IMR-90 (cell line): ENCODE results near the gene SELENOV.

ENCODE experiments used
- CEBPB ChIP-seq: IDR thresholded peaks from 2 replicates; pipeline ENCODE4 v1.6.1; 2012; ENCODE audit warnings: low read depth, low read length, improper control_type of control experiment
- CTCF ChIP-seq: conservative IDR thresholded peaks from 2 replicates; pipeline ENCODE4 v1.5.1; 2012; ENCODE audit warnings: mild to moderate bottlenecking, low read depth, low read length, improper control_type of control experiment
- MAFK ChIP-seq: IDR thresholded peaks from 2 replicates; pipeline ENCODE4 v1.6.1; 2012; ENCODE audit warnings: low read depth, low read length, improper control_type of control experiment
- MAZ ChIP-seq: IDR thresholded peaks from 2 replicates; pipeline ENCODE4 v1.6.1; 2012; ENCODE audit warnings: low read depth, mild to moderate bottlenecking, low read length, improper control_type of control experiment, moderate library complexity, borderline replicate concordance
- MXI1 ChIP-seq: IDR thresholded peaks from 2 replicates; pipeline ENCODE4 v1.6.1; 2012; ENCODE audit warnings: low read depth, mild to moderate bottlenecking, low read length, moderate library complexity, borderline replicate concordance
- POLR2A ChIP-seq: IDR thresholded peaks from 2 replicates; pipeline ENCODE4 v1.6.1; 2012; ENCODE audit warnings: mild to moderate bottlenecking, low read depth, low read length
- RFX5 ChIP-seq: IDR thresholded peaks from 2 replicates; pipeline ENCODE4 v1.8.0; 2012; ENCODE audit warnings: low read depth, mild to moderate bottlenecking, low read length, moderate library complexity
- USF2 ChIP-seq: fragments of 150-350 bp; IDR thresholded peaks from 2 replicates; pipeline ENCODE4 v1.6.1; 2017; ENCODE audit warnings: mild to moderate bottlenecking, antibody characterized with exemption, low read length, low read depth

- TF ChIP-seq MXI1 (no peak), CTCF (no peak), CEBPB (no peak), RFX5 (no peak), MAFK (no peak), POLR2A (no peak), MAZ (no peak), USF2 (no peak)
Observed at GRCh38 chr19:39539165-39539517, 24.2 kb downstream of the SELENOV start.
